GM19023 (cell line): ENCODE data around the gene CELF4.

Experiments used
- ATAC-seq: cut with Tn5 transposase; IDR thresholded peaks from one replicate; pipeline ENCODE4 v1.9.1; 2021; ENCODE audit warnings: mild to moderate bottlenecking, moderate library complexity; ENCODE audit not compliant: unreplicated experiment

Gene CELF4

GRCh38 chr18:37497853-37498518, 67.6 kb downstream of the CELF4 start:
- no peak for ATAC-seq

- no peak for ATAC-seq
Observed at GRCh38 chr18:37496568-37496967, 69.0 kb downstream of the CELF4 start.

- no peak for ATAC-seq
Observed at GRCh38 chr18:37495354-37495753, 70.2 kb downstream of the CELF4 start.

GRCh38 chr18:37494406-37494805, 71.2 kb downstream of the CELF4 start:
- ATAC-seq = no peak

DNA sequence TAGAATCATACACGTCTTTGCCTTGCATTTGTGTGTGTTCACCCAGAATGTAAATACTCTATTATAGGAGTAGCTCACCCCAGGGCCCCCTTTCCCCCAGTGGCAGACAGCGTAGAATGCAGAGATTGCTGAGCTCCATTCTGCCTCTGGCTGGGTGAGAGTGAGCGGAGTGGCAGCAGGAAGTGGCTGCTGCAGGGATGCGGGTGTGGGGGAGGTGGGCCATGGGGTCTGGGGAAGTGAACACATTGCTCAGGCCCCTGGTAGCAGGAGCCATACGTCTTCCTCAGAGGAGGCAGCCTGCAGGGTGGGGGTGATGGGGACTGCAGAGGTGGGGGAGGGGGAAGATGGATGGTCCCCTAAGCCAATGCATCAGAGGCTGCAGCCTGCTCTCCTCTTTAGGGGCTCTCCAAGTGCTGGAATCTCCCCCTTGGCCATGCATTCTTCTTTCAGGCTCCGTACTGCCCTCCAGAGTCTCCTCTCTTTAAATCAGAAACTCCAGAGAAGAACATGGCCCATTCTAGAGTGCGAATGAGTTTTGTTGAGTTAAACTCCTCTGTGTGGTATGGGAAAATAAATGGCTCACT, 72.2 kb downstream of the CELF4 start:
- ATAC-seq = no peak

- ATAC-seq = no peak
Observed at GRCh38 chr18:37492952-37493351, 72.6 kb downstream of the CELF4 start.

DNA sequence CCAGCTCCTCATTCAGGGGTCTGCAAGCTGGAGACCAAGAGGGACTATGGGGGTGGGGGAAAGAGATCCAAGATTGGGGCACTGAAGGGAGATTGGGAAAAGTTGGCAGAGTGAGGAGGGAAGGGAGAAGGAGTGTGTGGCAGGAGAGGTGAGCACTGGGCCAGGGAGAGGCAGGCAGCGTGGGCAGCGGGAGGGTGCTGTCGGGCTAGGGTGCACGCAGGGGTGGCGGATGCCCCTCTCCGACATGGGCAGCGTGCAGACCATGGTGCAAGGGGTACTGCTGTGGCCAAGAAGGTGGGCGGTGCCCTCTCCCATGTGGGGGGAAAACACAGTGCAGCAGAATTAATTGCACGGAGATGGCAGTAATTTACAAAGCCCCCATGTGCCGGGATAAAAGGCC, 74.1 kb downstream of the CELF4 start:
- ATAC-seq = no peak

- ATAC-seq = no peak
Observed at GRCh38 chr18:37489998-37490397, 75.6 kb downstream of the CELF4 start.

GRCh38 chr18:37489011-37489410, 76.6 kb downstream of the CELF4 start:
- ATAC-seq = no peak

DNA sequence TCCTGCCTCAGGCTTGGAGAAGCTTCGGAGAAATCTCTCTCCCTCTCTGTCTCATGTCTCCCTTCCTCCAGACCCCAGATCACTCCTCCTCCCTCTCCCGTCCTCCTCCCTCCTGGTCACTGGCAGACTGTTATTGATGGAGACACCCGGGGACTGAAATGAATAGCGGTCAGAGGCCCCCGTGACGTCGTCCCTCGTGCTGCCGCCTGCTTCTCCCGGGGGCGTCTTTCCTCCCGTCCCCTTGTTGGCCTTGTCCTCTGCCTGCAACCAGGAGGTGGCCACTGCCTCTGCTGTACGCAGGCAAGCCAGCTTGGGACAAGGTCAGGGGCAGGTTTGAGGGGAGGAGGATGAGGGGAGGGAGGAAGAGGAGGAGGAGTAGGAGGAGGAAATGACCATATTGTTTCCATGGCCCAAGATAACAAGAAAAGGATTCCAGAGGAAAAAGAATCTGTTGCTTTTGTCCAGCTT, 78.2 kb downstream of the CELF4 start:
- ATAC-seq = no peak

- ATAC-seq = no peak
Observed at GRCh38 chr18:37486848-37487247, 78.8 kb downstream of the CELF4 start.

DNA sequence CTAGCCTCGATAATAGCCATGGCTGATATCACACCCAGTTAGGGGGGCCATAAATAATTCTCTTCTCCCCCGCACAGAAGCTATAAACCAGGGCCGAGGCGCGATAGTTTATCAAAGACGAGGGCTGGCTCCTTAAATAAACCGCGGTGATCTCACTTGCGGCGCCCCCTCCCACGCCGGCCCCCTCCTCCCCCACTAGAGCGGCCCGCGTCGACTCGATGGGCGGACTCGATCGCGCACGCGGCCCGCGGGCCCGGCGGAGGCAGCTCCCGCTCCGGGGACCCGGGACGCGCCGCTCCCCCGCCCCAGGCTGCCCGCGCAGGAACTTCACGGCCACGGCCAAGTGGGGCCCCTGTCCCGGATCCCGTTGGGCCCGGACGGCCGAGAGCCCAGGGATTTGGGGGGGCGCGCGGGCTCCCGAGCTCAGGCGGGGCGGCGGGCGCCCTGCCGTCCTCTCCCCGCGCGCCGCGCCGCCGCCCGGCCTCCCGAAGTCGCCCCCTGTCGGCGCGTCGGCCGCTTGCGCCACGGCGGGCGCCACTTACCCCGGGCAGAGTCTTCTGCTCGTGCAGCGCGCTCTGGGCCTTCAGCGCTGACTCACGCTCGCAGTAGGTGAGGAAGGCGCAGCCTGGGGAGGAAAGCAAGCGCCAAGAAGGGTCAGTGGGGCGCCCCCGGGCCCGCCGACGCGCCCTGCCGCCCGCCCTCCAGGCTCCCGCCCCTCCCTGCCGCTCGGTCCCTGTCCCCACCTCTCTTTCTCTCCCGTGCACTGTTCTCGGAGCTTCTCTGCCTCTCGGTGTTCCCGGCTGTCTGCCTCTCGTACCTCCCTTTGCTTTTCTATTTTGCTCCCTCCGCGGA, 80.4 kb downstream of the CELF4 start:
- ATAC-seq = no peak

GRCh38 chr18:37483984-37484819, 81.4 kb downstream of the CELF4 start:
- no peak for ATAC-seq

- ATAC-seq = no peak
Observed at GRCh38 chr18:37483221-37483971, 82.2 kb downstream of the CELF4 start.

DNA sequence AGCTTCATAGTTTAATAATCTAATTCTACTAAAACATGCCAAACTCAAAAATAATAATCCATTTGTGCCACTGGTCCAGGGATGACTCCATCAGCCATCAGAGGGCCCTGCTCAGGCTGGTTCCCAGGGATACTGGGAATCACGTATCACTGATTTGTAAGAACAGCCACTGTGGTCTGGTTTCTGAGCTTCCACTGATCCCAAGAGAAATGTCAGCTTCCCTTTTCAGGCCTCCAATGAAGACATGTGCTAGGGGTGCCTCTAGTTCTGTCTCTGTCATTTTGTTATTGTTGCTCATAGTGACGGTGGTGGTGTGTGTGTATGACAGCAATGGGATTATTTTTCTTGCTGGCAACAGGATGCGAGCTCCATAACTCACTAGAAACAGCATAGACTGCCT, 83.2 kb downstream of the CELF4 start:
- no peak for ATAC-seq

GRCh38 chr18:37482002-37482401, 83.6 kb downstream of the CELF4 start:
- ATAC-seq = no peak

DNA sequence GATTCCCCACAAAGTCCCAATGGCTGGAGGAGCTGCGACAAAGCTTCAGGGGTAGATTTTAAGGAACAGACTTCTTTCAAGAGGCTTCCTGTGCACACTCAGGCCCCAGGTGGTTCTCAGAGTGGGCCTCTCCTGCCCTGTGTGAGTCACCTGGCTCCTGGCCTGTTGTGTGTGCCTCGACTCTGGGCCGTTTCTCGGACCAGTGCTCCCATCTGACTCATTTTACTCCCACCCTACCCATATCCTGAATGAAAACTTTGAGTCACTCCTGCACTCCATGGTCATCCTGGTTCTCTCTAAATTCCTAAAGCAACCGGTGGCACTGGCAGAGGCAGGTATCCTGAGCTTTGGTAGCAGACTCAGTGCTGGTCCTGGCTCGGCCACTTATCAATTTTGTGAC, 84.1 kb downstream of the CELF4 start:
- no peak for ATAC-seq

DNA sequence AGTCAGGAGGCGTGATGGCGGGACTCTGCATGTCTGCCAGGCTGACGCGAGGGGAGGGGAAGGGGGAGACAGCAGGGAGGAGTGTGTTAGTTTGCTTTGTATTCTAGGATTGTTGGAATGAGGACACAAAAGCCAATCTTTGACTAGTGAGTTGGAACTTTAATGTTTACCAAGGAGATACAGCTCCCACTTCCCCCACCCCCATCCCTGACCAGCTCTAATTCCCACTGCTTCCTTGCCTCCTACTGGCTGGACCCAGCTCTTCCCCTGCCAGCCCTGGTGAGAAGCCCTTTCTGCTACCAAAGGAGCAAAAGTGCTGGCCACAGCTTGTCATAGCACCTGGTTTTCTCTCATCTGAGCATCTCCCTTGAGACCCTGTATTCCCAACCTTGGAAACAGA, 84.5 kb downstream of the CELF4 start:
- no peak for ATAC-seq

- no peak for ATAC-seq
Observed at GRCh38 chr18:37476611-37477295, 88.8 kb downstream of the CELF4 start.

- no peak for ATAC-seq
Observed at GRCh38 chr18:37476182-37476581, 89.4 kb downstream of the CELF4 start.
